ENCODE measurements around the gene KIF16B. TPM values are rescaled to one million over a fixed set of nuclear protein-coding genes. Genes with fewer than 3 reads are reported as not detected.

The KIF16B gene
- total and polyA plus RNA-seq, 2 experiments from 2014 or later: 6.5 to 11.1 TPM

DNA sequence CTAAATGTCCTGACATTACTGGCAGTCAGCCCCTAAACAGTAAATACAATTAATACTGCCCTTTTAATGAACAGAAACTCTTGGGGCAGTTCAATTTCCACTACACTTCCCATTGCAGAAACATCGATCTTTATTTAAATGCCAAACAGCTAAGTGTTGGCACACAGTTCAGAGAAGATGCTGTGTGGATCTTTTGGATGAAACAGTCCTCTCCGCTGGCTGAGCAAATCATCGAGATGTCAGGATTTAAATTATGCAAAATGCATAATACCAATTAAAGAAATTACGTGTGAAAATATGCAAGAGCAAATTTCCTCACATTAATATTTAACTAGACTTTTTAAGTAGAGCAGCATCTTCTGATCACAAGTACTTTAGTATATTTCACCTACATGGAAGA is 132.6 kb downstream of the KIF16B start:
- Histone ChIP-seq H3K4me1 (ENCODE audit: insufficient read depth) (no peaks in the 10 kb centered on the region), H4K20me1 (replicated peaks; ENCODE audit: insufficient read depth) (no peaks in the 10 kb centered on the region), H3K9me2 (ENCODE audit: insufficient read depth) (0 out of 2 replicates have a peak, but pooled peaks cover 5% of the 10 kb centered on the region), H3K4me2 (no peak overlapping the region), H3K4me3 (no peak overlapping the region), H3K27me3 (ENCODE audit: insufficient read depth) (no peaks in the 10 kb centered on the region), H3K79me2 (replicated peaks; ENCODE audit: insufficient read depth) (no peaks in the 10 kb centered on the region), H3F3A (replicated peaks; ENCODE audit: low read depth) (no peaks in the 10 kb centered on the region), H3K36me3 (ENCODE audit: insufficient read depth) (no peaks in the 10 kb centered on the region), H3K27ac (ENCODE audit: low read depth) (no peak overlapping the region), H2AFZ (no peak overlapping the region)
- Mint-ChIP-seq H3K9me3 (peaks cover 19% of the 10 kb centered on the region), H3K27me3 (ENCODE audit: insufficient read depth, low read depth, poor library complexity) (peaks cover 1% of the 10 kb centered on the region), H3K4me3 (no peak overlapping the region), H3K27ac (no peak overlapping the region), H3K4me1 (no peaks in the 10 kb centered on the region), H3K36me3 (ENCODE audit: low read depth) (peaks cover 19% of the 10 kb centered on the region)
- TF ChIP-seq CREB1 (CRISPR knock-in tag; IDR thresholded peaks at IDR 0.05; ENCODE audit: low read depth): no peak
- TF ChIP-seq, protein P1, sequence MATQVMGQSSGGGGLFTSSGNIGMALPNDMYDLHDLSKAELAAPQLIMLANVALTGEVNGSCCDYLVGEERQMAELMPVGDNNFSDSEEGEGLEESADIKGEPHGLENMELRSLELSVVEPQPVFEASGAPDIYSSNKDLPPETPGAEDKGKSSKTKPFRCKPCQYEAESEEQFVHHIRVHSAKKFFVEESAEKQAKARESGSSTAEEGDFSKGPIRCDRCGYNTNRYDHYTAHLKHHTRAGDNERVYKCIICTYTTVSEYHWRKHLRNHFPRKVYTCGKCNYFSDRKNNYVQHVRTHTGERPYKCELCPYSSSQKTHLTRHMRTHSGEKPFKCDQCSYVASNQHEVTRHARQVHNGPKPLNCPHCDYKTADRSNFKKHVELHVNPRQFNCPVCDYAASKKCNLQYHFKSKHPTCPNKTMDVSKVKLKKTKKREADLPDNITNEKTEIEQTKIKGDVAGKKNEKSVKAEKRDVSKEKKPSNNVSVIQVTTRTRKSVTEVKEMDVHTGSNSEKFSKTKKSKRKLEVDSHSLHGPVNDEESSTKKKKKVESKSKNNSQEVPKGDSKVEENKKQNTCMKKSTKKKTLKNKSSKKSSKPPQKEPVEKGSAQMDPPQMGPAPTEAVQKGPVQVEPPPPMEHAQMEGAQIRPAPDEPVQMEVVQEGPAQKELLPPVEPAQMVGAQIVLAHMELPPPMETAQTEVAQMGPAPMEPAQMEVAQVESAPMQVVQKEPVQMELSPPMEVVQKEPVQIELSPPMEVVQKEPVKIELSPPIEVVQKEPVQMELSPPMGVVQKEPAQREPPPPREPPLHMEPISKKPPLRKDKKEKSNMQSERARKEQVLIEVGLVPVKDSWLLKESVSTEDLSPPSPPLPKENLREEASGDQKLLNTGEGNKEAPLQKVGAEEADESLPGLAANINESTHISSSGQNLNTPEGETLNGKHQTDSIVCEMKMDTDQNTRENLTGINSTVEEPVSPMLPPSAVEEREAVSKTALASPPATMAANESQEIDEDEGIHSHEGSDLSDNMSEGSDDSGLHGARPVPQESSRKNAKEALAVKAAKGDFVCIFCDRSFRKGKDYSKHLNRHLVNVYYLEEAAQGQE (IDR thresholded peaks at IDR 0.05; ENCODE audit: unreplicated experiment): no peak
- no peak for TF ChIP-seq JUNB (IDR thresholded peaks at IDR 0.05; ENCODE audit: unreplicated experiment)
- TF ChIP-seq ZNF114 (CRISPR knock-in tag; IDR thresholded peaks at IDR 0.05): no peak
- TF ChIP-seq, protein P2, sequence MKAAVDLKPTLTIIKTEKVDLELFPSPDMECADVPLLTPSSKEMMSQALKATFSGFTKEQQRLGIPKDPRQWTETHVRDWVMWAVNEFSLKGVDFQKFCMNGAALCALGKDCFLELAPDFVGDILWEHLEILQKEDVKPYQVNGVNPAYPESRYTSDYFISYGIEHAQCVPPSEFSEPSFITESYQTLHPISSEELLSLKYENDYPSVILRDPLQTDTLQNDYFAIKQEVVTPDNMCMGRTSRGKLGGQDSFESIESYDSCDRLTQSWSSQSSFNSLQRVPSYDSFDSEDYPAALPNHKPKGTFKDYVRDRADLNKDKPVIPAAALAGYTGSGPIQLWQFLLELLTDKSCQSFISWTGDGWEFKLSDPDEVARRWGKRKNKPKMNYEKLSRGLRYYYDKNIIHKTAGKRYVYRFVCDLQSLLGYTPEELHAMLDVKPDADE (IDR thresholded peaks at IDR 0.05): no peak
- TF ChIP-seq, protein P3, sequence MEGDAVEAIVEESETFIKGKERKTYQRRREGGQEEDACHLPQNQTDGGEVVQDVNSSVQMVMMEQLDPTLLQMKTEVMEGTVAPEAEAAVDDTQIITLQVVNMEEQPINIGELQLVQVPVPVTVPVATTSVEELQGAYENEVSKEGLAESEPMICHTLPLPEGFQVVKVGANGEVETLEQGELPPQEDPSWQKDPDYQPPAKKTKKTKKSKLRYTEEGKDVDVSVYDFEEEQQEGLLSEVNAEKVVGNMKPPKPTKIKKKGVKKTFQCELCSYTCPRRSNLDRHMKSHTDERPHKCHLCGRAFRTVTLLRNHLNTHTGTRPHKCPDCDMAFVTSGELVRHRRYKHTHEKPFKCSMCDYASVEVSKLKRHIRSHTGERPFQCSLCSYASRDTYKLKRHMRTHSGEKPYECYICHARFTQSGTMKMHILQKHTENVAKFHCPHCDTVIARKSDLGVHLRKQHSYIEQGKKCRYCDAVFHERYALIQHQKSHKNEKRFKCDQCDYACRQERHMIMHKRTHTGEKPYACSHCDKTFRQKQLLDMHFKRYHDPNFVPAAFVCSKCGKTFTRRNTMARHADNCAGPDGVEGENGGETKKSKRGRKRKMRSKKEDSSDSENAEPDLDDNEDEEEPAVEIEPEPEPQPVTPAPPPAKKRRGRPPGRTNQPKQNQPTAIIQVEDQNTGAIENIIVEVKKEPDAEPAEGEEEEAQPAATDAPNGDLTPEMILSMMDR (conservative IDR thresholded peaks at IDR 0.05; ENCODE audit: low read depth in 2 of 2): no peak
- no peak for TF ChIP-seq NANOG (IDR thresholded peaks at IDR 0.05; ENCODE audit: borderline replicate concordance)
- no peak for TF ChIP-seq EZH2 (IDR thresholded peaks at IDR 0.05; ENCODE audit: low read depth, unreplicated experiment)
- TF ChIP-seq, protein P4, sequence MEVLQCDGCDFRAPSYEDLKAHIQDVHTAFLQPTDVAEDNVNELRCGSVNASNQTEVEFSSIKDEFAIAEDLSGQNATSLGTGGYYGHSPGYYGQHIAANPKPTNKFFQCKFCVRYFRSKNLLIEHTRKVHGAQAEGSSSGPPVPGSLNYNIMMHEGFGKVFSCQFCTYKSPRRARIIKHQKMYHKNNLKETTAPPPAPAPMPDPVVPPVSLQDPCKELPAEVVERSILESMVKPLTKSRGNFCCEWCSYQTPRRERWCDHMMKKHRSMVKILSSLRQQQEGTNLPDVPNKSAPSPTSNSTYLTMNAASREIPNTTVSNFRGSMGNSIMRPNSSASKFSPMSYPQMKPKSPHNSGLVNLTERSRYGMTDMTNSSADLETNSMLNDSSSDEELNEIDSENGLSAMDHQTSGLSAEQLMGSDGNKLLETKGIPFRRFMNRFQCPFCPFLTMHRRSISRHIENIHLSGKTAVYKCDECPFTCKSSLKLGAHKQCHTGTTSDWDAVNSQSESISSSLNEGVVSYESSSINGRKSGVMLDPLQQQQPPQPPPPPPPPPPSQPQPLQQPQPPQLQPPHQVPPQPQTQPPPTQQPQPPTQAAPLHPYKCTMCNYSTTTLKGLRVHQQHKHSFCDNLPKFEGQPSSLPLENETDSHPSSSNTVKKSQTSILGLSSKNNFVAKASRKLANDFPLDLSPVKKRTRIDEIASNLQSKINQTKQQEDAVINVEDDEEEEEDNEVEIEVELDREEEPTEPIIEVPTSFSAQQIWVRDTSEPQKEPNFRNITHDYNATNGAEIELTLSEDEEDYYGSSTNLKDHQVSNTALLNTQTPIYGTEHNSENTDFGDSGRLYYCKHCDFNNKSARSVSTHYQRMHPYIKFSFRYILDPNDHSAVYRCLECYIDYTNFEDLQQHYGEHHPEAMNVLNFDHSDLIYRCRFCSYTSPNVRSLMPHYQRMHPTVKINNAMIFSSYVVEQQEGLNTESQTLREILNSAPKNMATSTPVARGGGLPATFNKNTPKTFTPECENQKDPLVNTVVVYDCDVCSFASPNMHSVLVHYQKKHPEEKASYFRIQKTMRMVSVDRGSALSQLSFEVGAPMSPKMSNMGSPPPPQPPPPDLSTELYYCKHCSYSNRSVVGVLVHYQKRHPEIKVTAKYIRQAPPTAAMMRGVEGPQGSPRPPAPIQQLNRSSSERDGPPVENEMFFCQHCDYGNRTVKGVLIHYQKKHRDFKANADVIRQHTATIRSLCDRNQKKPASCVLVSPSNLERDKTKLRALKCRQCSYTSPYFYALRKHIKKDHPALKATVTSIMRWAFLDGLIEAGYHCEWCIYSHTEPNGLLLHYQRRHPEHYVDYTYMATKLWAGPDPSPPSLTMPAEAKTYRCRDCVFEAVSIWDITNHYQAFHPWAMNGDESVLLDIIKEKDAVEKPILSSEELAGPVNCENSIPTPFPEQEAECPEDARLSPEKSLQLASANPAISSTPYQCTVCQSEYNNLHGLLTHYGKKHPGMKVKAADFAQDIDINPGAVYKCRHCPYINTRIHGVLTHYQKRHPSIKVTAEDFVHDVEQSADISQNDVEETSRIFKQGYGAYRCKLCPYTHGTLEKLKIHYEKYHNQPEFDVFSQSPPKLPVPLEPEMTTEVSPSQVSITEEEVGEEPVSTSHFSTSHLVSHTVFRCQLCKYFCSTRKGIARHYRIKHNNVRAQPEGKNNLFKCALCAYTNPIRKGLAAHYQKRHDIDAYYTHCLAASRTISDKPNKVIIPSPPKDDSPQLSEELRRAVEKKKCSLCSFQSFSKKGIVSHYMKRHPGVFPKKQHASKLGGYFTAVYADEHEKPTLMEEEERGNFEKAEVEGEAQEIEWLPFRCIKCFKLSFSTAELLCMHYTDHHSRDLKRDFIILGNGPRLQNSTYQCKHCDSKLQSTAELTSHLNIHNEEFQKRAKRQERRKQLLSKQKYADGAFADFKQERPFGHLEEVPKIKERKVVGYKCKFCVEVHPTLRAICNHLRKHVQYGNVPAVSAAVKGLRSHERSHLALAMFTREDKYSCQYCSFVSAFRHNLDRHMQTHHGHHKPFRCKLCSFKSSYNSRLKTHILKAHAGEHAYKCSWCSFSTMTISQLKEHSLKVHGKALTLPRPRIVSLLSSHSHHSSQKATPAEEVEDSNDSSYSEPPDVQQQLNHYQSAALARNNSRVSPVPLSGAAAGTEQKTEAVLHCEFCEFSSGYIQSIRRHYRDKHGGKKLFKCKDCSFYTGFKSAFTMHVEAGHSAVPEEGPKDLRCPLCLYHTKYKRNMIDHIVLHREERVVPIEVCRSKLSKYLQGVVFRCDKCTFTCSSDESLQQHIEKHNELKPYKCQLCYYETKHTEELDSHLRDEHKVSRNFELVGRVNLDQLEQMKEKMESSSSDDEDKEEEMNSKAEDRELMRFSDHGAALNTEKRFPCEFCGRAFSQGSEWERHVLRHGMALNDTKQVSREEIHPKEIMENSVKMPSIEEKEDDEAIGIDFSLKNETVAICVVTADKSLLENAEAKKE (CRISPR knock-in tag; IDR thresholded peaks at IDR 0.05): no peak
- no peak for TF ChIP-seq STAT1 (IDR thresholded peaks at IDR 0.05; ENCODE audit: unreplicated experiment)
- no peak for TF ChIP-seq POLR2AphosphoS5 (IDR thresholded peaks at IDR 0.05; ENCODE audit: low read depth)
- no peak for TF ChIP-seq ZNF331 (CRISPR knock-in tag; IDR thresholded peaks at IDR 0.05; ENCODE audit: low read depth)
- TF ChIP-seq EZH2phosphoT487 (IDR thresholded peaks at IDR 0.05; ENCODE audit: unreplicated experiment): no peak
- no peak for ATAC-seq
- no peak for DNase-seq (ENCODE audit: low spot score)

Data from GM23338 (cell line).